Stimulated activated CD4-positive, alpha-beta T cell treated with anti-CD3 and anti-CD28 coated beads, Interleukin-4, amount 100 ng/mL, for 4 hours (primary cell): ENCODE results near the gene RAP2A.

Experiments
- DNase-seq, 2 experiments: peaks; one replicate each; pipeline ENCODE4 v3.0.0-alpha.2; 2020

RAP2A gene

GRCh38 chr13:97433727-97434396 is at the start of gene RAP2A:
Gene RAP2A, plus strand, starts transcription at chr13:97434169. Its CDS starts 302 bp downstream, at chr13:97434471.
- peak; percentile 85 to 89 for DNase-seq

DNA sequence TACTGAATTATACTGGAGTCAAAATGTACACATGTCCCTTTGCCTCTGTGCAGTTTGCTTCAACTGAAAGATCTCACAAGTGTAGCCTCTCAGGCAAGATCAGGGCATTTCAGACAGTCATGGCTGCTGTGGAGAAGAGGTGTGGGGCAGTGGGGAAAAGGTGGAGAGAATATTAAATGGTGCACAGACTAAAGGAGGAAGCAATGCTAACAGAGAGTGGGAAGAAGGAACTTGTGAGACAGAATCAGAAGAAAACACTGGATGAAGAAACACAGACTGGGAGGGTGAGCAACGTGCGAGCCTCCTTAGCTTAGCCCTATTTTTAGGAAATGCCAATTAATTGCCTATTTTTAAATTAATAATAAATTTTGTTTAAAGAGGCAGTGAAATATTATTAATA is 49.6 kb upstream of the RAP2A start:
- no peak for DNase-seq

DNA sequence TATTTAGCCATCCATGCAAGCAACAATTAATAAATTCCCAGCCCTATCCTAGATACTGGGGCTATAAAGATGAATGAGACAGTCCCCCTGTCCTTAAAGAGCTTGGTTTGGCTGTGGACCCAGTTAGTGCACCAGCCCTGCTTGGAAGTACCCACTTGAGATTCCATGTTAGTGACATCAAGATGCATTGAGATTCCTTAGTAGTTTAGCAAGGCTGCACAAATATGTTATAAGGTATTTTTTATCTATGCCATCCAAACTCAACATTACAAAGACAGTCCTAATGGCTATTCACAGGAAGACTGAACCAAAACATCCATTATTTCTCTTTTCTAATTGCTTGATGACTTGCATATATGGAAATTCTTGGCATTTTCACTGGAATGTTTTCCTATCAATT is 48.8 kb upstream of the RAP2A start:
- DNase-seq, result no peak

DNA sequence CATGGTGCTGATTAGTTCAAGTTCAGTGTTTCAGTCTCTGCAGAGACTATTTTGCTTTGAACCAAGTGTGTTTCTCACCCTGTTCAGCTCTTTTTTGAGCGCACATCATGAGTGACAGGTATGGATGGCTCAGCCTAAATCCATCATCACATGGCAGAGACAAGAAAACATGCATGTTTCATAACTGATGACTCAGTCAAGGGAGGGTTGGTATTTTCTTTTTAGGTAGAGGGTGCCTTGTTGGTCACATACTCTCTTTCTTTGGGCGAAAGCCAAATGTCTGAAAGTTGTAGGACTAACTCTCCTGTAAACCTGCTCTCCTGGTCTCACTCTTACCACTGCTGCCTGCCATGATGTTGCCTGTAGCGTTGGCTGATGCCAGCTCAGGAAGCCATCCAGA is 48.1 kb upstream of the RAP2A start:
- no peak for DNase-seq

DNA sequence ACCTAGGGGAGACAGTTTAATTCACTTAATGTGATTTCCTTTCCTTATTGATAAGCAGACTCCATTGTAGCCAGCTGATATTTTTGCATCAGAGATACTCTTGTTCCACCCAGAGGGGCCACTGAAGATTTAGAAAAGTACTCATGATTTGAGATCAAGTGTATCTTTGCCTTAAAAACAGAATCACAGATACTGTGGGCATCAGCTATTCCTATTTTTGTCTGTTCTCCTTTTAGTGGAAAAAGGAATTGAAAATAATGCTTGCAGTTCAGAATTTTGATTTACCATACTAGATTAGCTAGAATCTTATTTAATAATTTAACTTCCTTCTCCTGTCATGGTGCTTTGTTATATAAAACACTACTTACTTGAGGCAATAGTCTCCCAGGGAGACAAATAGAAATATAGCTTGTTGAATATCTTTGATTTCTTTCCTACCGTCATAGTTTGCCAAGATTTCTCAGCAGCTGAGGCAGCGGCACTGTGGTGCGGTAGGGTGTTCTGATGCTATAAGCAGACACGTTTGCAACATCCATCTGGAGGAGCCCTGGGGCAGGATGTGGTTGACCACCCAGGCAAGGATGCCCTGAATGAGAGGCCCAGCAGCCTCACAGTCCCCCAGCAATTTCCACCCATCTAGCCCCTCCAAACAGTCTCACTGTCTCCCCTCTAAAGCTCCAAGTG is 47.0 kb upstream of the RAP2A start:
- no peak for DNase-seq

DNA sequence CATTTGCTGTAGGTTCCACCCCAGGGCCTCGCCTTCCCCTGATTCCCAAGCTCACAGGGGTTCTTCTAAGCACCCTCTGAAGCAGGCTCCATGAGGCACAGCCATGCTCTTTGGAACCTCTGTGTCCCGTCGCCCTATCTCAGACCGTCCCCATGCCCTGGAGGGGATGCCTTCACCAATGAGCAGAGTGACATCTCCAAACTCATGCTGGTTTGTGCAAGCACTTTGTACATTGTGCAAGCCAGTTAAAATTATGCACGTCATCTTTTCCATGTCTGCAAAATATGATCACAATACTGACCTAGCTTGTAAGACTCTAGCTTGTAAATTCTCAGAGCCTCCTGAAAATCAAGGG is 46.5 kb upstream of the RAP2A start:
- DNase-seq, result no peak

DNA sequence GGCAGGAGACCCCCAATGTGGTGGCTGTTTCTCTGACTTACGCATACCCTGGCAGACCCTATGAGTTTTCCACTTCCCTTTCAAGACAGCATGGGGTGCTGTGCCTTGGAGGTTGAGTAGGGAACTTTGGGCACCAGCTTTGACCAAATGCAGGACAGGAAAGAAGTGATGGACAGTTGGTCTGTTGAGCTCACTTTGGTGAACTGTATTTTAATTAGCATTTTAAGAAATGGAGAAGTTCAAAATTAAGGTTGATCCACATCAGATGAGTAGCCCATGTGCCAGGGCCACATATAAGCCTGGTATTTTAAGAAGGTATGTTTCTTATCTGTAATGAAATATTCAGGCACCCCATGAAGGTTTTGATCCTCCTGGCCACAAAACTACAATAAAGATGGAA is 46.1 kb upstream of the RAP2A start:
- no peak for DNase-seq

DNA sequence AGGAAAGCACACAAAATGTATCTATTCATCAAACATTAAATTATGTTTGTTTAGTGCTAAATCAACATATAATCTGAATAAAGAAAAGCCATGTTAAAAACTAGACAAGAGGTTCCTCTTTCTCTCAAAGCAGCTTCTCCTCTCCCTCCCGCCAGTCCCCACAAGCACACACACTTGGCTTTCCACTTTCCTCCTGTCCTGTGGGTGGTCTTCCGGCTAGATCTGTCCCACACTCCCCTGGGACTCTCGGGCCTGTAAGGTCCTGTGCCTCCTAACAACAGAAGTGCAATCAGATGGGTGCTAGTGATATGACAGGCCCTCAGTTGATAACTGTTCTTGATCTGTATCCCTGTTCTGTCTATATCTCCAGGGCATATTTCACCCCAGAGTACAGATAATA is 45.6 kb upstream of the RAP2A start:
- no peak for DNase-seq

- no peak for DNase-seq
Observed at GRCh38 chr13:97390941-97391600, 42.9 kb upstream of the RAP2A start.

DNA sequence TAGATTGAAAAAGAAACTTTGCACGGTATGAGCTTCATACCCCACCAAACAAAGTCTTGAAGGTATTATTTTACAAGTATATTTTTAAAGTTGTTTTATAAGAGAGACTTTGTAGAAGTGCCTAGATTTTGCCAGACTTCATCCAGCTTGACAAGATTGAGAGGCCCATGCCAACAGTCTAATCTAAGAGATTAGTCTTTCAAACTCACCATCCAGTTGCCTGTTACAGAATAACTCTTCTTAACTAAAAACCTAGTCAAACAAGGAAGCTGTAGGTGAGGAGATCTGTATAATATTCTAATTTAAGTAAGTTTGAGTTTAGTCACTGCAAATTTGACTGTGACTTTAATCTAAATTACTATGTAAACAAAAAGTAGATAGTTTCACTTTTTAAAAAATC is 41.9 kb upstream of the RAP2A start:
- no peak for DNase-seq

- no peak for DNase-seq
Observed at GRCh38 chr13:97394542-97394941, 39.4 kb upstream of the RAP2A start.

DNA sequence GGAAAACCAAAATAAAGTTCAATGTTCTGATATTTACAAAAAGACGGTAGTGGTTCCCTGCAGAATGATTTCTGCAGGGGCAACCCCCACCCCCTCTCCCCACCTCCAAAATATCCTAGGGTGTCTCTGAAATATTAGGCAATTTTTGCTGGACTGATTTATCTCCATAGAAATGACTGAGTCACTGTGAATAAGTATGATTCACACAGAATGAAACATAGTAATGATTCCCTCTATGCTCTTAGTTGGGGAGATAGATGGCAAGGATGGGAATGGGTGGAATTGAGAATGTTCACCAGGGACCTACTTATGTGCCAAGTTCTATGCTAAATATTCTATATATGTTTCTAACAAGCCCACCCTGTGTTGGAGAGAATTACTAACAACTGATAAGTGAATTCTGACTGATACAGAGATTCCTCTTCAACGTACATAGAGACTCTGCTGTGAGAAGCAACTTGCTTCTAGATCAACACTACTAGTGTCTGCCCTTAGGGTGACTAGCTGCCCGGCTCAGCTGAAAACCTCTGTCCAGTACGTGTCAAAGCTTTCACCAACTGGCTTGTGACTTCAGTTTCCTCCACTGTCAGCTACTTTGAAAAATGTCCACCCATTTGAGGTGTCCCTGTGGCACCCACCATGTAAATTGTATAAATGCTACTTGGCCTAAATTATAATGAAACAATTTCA is 38.4 kb upstream of the RAP2A start:
- no peak for DNase-seq

DNA sequence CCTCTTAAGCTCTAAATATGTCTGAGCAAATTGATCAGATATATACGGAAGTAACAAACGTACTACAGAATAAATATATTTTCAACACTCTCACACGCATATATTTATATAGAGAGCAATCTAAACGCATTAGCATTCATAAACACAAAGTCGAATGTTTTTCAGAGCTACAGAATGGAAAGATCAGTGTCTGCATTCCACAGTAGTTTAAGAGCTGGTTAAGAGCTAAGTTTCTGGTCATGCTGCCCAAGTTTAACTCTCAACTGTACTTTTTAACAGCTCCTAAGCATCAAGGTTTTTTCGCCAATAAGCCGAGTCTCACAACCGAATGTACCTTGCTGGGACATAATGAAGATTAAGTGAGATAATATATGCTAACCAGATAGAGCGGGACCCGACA is 36.7 kb upstream of the RAP2A start:
- DNase-seq, result no peak

- no peak for DNase-seq
Observed at GRCh38 chr13:97401421-97401820, 32.5 kb upstream of the RAP2A start.

DNA sequence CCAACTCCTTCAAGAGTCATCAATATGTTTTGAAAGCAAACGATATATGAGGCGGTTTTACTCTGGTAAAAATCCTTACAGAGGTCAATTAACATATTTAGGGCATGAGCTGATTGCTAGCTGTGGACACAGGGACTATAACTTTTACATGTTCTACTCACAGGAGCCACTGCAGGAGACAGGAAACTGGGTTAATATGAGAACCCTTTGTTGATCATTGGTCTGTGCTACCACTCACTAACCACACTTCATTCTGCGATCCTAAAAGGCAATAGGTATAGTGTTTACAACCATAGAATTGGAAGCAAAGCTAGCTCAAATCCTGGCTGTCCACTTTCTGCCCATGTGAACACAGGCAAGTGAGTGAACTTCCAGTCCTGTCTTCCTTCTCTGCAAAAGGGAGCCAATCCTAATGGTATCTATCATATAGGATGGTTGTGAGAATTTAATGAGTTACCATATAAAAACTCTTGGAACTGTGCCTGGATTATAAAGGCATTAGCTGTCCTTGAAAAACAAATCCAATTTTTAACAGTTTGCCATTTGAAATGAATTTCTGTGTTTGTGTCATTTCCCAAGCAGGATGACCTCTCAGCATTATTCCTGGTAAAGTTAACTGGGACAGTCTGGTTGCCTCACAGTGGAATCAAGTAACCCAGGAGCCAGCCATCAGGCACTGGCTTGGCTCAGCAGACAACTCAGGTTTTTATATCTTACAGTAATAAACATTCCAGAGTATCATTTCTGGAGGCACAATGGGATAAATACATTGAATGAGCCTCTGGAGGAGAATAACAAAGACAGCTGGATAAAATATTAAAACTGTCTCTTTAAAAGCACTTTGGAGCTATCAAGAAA is 29.8 kb upstream of the RAP2A start:
- DNase-seq, result no peak

DNA sequence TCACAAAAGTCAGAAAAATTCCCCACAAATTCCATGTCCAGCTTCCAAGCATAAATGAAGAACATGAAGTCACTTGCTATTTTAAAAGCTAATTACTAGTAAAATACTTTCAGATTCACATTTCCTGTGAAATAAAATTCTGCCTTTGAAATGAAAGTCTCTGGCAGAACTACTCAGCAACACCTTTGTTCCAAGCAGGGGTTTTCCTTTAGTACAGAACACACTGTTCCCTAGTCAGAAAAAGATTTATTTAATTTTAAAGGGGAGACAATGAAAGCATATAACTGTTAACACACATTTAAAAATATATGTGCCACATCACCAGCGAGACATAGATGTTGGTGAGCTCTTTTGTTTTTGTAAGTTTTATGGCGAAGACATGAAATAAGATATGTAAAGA is 26.4 kb upstream of the RAP2A start:
- DNase-seq, result no peak

- no peak for DNase-seq
Observed at GRCh38 chr13:97408938-97409337, 25.0 kb upstream of the RAP2A start.

DNA sequence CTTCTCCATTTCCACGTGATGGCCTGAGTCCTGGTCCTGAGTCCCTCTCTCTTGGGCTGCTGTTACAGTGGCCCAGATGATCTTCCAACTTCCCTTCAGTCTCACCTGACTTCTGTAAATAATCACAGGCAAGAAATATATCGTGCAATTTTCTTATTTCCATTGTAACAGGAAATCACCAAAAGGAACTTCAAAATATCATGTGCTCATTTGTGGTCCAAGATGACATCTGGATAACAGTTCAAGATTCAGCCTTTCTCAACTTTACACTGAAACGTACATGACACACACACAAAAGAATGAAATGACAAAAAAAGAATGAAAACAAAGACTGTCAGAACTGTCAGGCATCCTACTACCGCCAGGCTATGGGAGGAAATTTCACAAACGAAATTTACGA is 22.0 kb upstream of the RAP2A start:
- DNase-seq, result no peak

DNA sequence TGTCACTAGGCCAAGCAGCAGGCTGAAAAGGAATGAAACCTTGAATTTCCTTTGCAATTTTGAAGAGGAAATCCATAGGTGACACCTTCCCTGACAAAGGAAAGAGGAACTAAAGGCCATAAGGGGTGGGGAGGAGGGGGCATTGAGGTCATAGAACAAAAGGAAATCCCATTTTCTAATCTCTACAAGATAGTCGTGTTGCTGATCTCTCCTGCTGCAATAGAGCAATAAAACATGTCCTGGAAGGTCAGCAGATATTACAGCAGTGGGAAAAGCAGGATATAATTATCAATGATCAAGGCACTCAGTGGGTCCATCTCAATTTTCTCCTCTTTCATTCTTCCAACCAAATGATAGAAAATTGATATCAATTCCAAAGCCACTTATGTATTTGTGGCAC is 20.3 kb upstream of the RAP2A start:
- no peak for DNase-seq

DNA sequence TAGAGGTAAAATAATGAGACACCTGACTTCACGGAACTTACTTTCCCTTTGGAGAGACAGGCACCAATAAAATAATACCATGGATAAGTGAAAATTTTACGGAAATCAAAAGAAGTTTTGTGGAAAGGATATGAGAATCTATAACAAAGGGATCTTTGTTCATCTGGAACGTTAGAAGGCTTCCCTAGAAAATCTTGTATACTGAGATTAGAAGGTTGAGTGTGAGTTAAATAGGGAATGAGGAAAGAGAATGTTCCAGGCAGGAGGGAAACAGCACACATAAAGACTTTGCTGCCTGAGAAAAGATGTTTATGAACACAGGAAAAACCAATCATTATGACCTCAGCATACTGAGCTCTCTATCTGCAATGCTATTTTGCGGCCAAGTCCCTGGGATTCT is 19.6 kb upstream of the RAP2A start:
- no peak for DNase-seq

DNA sequence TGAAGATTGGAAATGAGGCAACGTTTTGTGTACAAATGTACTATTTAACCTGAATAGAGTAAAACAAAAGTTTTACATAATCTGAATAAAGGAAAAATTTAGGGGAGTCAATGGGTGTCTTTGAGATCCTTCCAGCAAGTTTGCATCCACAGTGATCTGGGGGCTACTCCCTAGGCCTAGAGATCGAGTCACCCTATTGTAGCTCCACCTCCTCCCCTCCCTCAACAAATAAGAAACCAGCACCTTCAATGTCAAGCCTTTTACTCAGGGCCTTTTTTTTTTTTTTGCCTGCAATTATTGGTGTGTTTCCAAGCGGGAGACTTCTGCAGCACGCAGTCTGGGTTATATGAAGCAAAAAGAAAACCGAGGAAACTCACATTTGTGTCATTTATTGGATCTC is 16.3 kb upstream of the RAP2A start:
- DNase-seq, result no peak

GRCh38 chr13:97422118-97423054 is 11.6 kb upstream of the RAP2A start:
- DNase-seq, result no peak
